HTR-8/SVneo (cell line): ENCODE results near the gene PHACTR3.
"Not testable (repeated sequence)": the region's sequence is repeated elsewhere in the genome, so short reads cannot be mapped to it uniquely, and the experiment has no call there.

Source experiments
- DNase-seq: peaks from one replicate; pipeline ENCODE4 v3.0.0; 2011; ENCODE audit warnings: low spot score, mixed read lengths; ENCODE audit not compliant: insufficient read length
- FAIRE-seq: peaks from 2 replicates; lab custom pipeline; 2011; peaks lifted over from hg19 to GRCh38; lab: Jason Lieb, UNC

PHACTR3 gene

GRCh38 chr20:59829786-59830664 lies 225.7 kb downstream of the PHACTR3 start:
- FAIRE-seq = peak; percentile 93

GRCh38 chr20:59830665-59831023 lies 226.3 kb downstream of the PHACTR3 start:
- no peak for FAIRE-seq
- DNase-seq = no peak

More at GRCh38 chr20:59829786-59830664, 225.7 kb downstream of the PHACTR3 start:
- no peak for DNase-seq

- DNase-seq = no peak
- FAIRE-seq = peak; percentile 66
Measured at GRCh38 chr20:59831024-59831915, 226.9 kb downstream of the PHACTR3 start.

- DNase-seq = no peak
- peak; percentile 68 for FAIRE-seq
Measured at GRCh38 chr20:59831916-59832270, 227.6 kb downstream of the PHACTR3 start.

GRCh38 chr20:59832406-59833363 lies 228.3 kb downstream of the PHACTR3 start:
- DNase-seq = no peak
- FAIRE-seq = no peak

GRCh38 chr20:59835057-59835447 lies 230.7 kb downstream of the PHACTR3 start:
- FAIRE-seq (no peak), DNase-seq (peak; percentile 8)

- peak; percentile 57 for DNase-seq
- peak; percentile 38 for FAIRE-seq
Measured at GRCh38 chr20:59835448-59836395, 231.4 kb downstream of the PHACTR3 start.

GRCh38 chr20:59836767-59837166 lies 232.4 kb downstream of the PHACTR3 start:
- DNase-seq (no peak), FAIRE-seq (no peak)

GRCh38 chr20:59837623-59838394 lies 233.5 kb downstream of the PHACTR3 start:
- FAIRE-seq = peak; percentile 52

GRCh38 chr20:59839400-59839799 lies 235.1 kb downstream of the PHACTR3 start:
- DNase-seq (no peak), FAIRE-seq (no peak)

More at GRCh38 chr20:59837623-59838394, 233.5 kb downstream of the PHACTR3 start:
- peak; percentile 12 for DNase-seq

GRCh38 chr20:59845472-59845871 lies 241.1 kb downstream of the PHACTR3 start:
- DNase-seq = no peak

GRCh38 chr20:59848182-59848581 lies 243.8 kb downstream of the PHACTR3 start:
- FAIRE-seq (peak; percentile 83), DNase-seq (no peak)

More at GRCh38 chr20:59845472-59845871, 241.1 kb downstream of the PHACTR3 start:
- FAIRE-seq = no peak

GRCh38 chr20:59850018-59850641 lies 245.8 kb downstream of the PHACTR3 start:
- peak; percentile 63 for FAIRE-seq
- DNase-seq = peak; percentile 63

GRCh38 chr20:59856526-59856925 lies 252.2 kb downstream of the PHACTR3 start:
- not testable (repeated sequence) for FAIRE-seq, DNase-seq

GRCh38 chr20:59856941-59857340 lies 252.6 kb downstream of the PHACTR3 start:
- DNase-seq = not testable (repeated sequence)
- peak; percentile 54 for FAIRE-seq

- FAIRE-seq (no peak), DNase-seq (no peak)
Measured at GRCh38 chr20:59857966-59858365, 253.6 kb downstream of the PHACTR3 start.

- DNase-seq = no peak
- no peak for FAIRE-seq
Measured at GRCh38 chr20:59858425-59858824, 254.1 kb downstream of the PHACTR3 start.
